ENCODE results near the gene ROBO1. TPM values are rescaled to one million over a fixed set of nuclear protein-coding genes. Genes with fewer than 3 reads are reported as not detected.

Gene ROBO1
- total RNA-seq, 4 donors from 2014 or later: 12.3 to 112 (median 27.1) TPM

- Histone ChIP-seq H3K4me1 (no peaks in the 10 kb centered on the region), H3K36me3 (no peaks in the 10 kb centered on the region), H3K4me3 (no peak overlapping the region), H3K27ac (no peak overlapping the region), H3K27me3 (no peaks in the 10 kb centered on the region), H3K9me3 (no peaks in the 10 kb centered on the region)
- intact Hi-C loops (cut with DNase I; ENCODE audit: low total_unique reads): no loop called here
- no peak for DNase-seq
- TF ChIP-seq POLR2A (IDR thresholded peaks at IDR 0.05): no peak
Measured at GRCh38 chr3:79632842-79633241, 135.0 kb downstream of the ROBO1 start.

- intact Hi-C loops (cut with DNase I; ENCODE audit: low total_unique reads): no loop called here
- no peaks in the 10 kb centered on the region for H3K4me1 ChIP-seq
- no peaks in the 10 kb centered on the region for H3K36me3 ChIP-seq
- H3K27ac ChIP-seq: no peak overlapping the region
- no peak overlapping the region for H3K4me3 ChIP-seq
- TF ChIP-seq POLR2A (IDR thresholded peaks at IDR 0.05): no peak
- TF ChIP-seq CTCF (IDR thresholded peaks at IDR 0.05): no peak
- no peak for DNase-seq
- H3K27me3 ChIP-seq: no peaks in the 10 kb centered on the region
- H3K9me3 ChIP-seq: no peaks in the 10 kb centered on the region
Measured at GRCh38 chr3:79618883-79619282, 148.9 kb downstream of the ROBO1 start.

- intact Hi-C loops (cut with DNase I; ENCODE audit: low total_unique reads): no loop called here
- H3K36me3 ChIP-seq: no peaks in the 10 kb centered on the region
- no peaks in the 10 kb centered on the region for H3K27me3 ChIP-seq
- no peak for DNase-seq
- no peak overlapping the region for H3K4me3 ChIP-seq
- H3K9me3 ChIP-seq: no peaks in the 10 kb centered on the region
- no peaks in the 10 kb centered on the region for H3K4me1 ChIP-seq
- no peak overlapping the region for H3K27ac ChIP-seq
- no peak for TF ChIP-seq CTCF (IDR thresholded peaks at IDR 0.05)
- TF ChIP-seq POLR2A (IDR thresholded peaks at IDR 0.05): no peak
Measured at GRCh38 chr3:79606414-79606813, 161.4 kb downstream of the ROBO1 start.

GRCh38 chr3:79604681-79605080 is 163.1 kb downstream of the ROBO1 start:
- H3K36me3 ChIP-seq: no peaks in the 10 kb centered on the region
- intact Hi-C loops (cut with DNase I; ENCODE audit: low total_unique reads): no loop called here
- no peaks in the 10 kb centered on the region for H3K4me1 ChIP-seq
- H3K9me3 ChIP-seq: no peaks in the 10 kb centered on the region
- no peak overlapping the region for H3K27ac ChIP-seq
- TF ChIP-seq POLR2A (IDR thresholded peaks at IDR 0.05) (no peak), CTCF (IDR thresholded peaks at IDR 0.05) (no peak)
- DNase-seq: no peak
- no peaks in the 10 kb centered on the region for H3K27me3 ChIP-seq
- no peak overlapping the region for H3K4me3 ChIP-seq

GRCh38 chr3:79602385-79602784 is 165.4 kb downstream of the ROBO1 start:
- H3K4me1 ChIP-seq: no peaks in the 10 kb centered on the region
- no peaks in the 10 kb centered on the region for H3K9me3 ChIP-seq
- intact Hi-C loops (cut with DNase I; ENCODE audit: low total_unique reads): no loop called here
- H3K27ac ChIP-seq: no peak overlapping the region
- TF ChIP-seq POLR2A (IDR thresholded peaks at IDR 0.05) (no peak), CTCF (IDR thresholded peaks at IDR 0.05) (no peak)
- H3K4me3 ChIP-seq: no peak overlapping the region
- no peak for DNase-seq
- no peaks in the 10 kb centered on the region for H3K27me3 ChIP-seq
- H3K36me3 ChIP-seq: no peaks in the 10 kb centered on the region

GRCh38 chr3:79598594-79598993 is 169.2 kb downstream of the ROBO1 start:
- Histone ChIP-seq H3K9me3 (no peaks in the 10 kb centered on the region), H3K4me3 (no peak overlapping the region), H3K27ac (no peak overlapping the region), H3K36me3 (no peaks in the 10 kb centered on the region), H3K27me3 (no peaks in the 10 kb centered on the region), H3K4me1 (no peaks in the 10 kb centered on the region)
- intact Hi-C loops (cut with DNase I; ENCODE audit: low total_unique reads): no loop called here
- no peak for DNase-seq
- no peak for TF ChIP-seq POLR2A (IDR thresholded peaks at IDR 0.05)
- no peak for TF ChIP-seq CTCF (IDR thresholded peaks at IDR 0.05)
